A673 (cell line): ENCODE measurements around the gene NCR3LG1. TPM values are rescaled to one million over a fixed set of nuclear protein-coding genes. Genes with fewer than 3 reads are reported as not detected.

ENCODE experiments used
- BruUV-seq: library from RNA; stranded (reverse); fragments of 400-500 nt; replicated peaks from 2 replicates; lab custom pipeline; 2021; lab: Mats Ljungman, UMichigan
- CTCF ChIA-PET: fragments of 300-600 bp; sonication (Branson Sonifier 250); formaldehyde crosslinking; loops from one replicate; lab custom pipeline; 2022; ENCODE audit warnings: antibody characterized with exemption; lab: Charles Lee
- POLR2A ChIA-PET: fragments of 300-600 bp; sonication (Branson Sonifier 250); formaldehyde crosslinking; loops from one replicate; lab custom pipeline; 2022; ENCODE audit warnings: antibody characterized with exemption; ENCODE audit not compliant: low non-redundant PET; lab: Charles Lee
- DNase-seq: peaks from one replicate; pipeline ENCODE4 v3.0.0-alpha.2; 2015; ENCODE audit warnings: low spot score
- H3K27ac ChIP-seq: fragments of 200-600 bp; sonication (generic); 2 replicates; pipeline ENCODE4 v1.5.1; 2016; ENCODE audit warnings: mixed run types, low read depth, mild to moderate bottlenecking, mixed read lengths, antibody characterized with exemption, low read length; ENCODE audit not compliant: poor library complexity, severe bottlenecking
- H3K27me3 ChIP-seq: fragments of 200-600 bp; sonication (generic); replicated peaks from 2 replicates; pipeline ENCODE4 v1.6.1; 2017; ENCODE audit warnings: mixed run types, low read depth, mild to moderate bottlenecking, mixed read lengths, antibody characterized with exemption, low read length; ENCODE audit not compliant: insufficient read depth, poor library complexity
- H3K36me3 ChIP-seq: fragments of 200-600 bp; sonication (generic); 2 replicates; pipeline ENCODE4 v1.6.1; 2016; ENCODE audit warnings: mixed run types, mild to moderate bottlenecking, mixed read lengths, antibody characterized with exemption, low read length; ENCODE audit not compliant: insufficient read depth, poor library complexity, severe bottlenecking
- H3K4me1 ChIP-seq: fragments of 200-600 bp; sonication (generic); 2 replicates; pipeline ENCODE4 v1.6.1; 2017; ENCODE audit warnings: mixed run types, mild to moderate bottlenecking, mixed read lengths, antibody characterized with exemption, low read length; ENCODE audit not compliant: insufficient read depth, poor library complexity, severe bottlenecking
- H3K4me3 ChIP-seq: fragments of 200-600 bp; sonication (generic); 2 replicates; pipeline ENCODE4 v1.5.1; 2016; ENCODE audit warnings: low read depth, mixed run types, mild to moderate bottlenecking, mixed read lengths, low read length; ENCODE audit not compliant: poor library complexity, severe bottlenecking
- H3K9me3 ChIP-seq: fragments of 200-600 bp; sonication (generic); 2 replicates; pipeline ENCODE4 v1.6.1; 2016; ENCODE audit warnings: mixed run types, low read depth, mild to moderate bottlenecking, mixed read lengths, antibody characterized with exemption, low read length; ENCODE audit not compliant: poor library complexity, severe bottlenecking
- EZH2 ChIP-seq: fragments of 200-600 bp; sonication (generic); IDR thresholded peaks from 2 replicates; pipeline ENCODE4 v1.6.1; 2017; ENCODE audit warnings: borderline replicate concordance, low read depth, mild to moderate bottlenecking, mixed read lengths, antibody characterized with exemption, low read length; ENCODE audit not compliant: poor library complexity, severe bottlenecking
- intact Hi-C: fragments of 100-400 bp; cut with micrococcal nuclease; formaldehyde crosslinking; loops from one replicate; pipeline ENCODE4 v1.10.0; 2022; ENCODE audit not compliant: unreplicated experiment
- total RNA-seq: library from RNA; stranded (reverse); gene quantifications from 2 replicates; pipeline ENCODE4 v1.2.3, GENCODE V29; 2021
- TF ChIP-seq, protein P1 (sequence below): fragments of 300-800, 200-600 bp; sonication (generic); conservative IDR thresholded peaks from 2 replicates; pipeline ENCODE4 v1.5.1; 2017; ENCODE audit warnings: low read depth, mild to moderate bottlenecking, antibody characterized with exemption, low read length, moderate library complexity, mixed read lengths

Gene NCR3LG1
- total RNA-seq, 1 experiment from 2014 or later: 5.8 TPM

DNA sequence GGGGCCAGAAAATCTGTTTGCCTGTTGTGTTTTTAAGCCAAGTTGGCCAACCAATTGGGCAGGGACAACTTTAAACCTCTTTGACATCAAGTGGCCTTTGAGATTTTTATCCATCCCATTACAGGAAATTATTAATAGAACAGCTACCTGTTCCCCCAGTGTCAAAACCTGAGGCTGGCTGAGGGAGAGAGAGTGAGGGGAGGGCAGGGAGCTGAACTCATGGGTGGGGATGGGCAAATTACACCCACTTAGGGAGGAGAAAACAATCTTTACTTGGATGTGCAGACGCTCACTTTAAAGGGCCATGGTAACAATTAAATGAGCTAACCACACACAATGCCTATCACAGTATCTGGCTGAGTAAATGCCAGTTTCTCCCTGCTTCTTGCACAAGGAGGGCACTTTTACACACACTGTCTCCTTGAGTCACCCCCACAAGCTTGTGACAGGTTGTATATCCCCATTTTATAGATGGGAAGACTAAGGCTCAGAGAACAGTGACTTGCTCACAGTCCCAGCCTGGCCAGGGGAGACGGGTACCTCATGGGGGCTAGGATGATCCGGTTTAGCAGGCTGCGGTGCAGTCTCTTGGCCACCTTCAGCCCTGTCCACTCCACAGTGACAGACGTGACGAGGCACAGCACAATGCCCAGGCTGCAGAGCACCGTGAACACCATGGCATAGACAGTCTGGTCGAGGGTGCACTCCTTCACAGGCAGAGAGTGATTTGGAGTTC is 54.6 kb downstream of the NCR3LG1 start:
- Histone ChIP-seq H3K4me3 (no peak overlapping the region), H3K27ac (no peak overlapping the region), H3K27me3 (no peaks in the 10 kb centered on the region), H3K36me3 (no peaks in the 10 kb centered on the region), H3K4me1 (no peaks in the 10 kb centered on the region), H3K9me3 (no peaks in the 10 kb centered on the region)
- intact Hi-C loops: no loop called here
- CTCF ChIA-PET: no interaction called here
- POLR2A ChIA-PET: no interaction called here
- BruUV-seq: no TSS peak
- DNase-seq: no peak
- TF ChIP-seq, protein P1, sequence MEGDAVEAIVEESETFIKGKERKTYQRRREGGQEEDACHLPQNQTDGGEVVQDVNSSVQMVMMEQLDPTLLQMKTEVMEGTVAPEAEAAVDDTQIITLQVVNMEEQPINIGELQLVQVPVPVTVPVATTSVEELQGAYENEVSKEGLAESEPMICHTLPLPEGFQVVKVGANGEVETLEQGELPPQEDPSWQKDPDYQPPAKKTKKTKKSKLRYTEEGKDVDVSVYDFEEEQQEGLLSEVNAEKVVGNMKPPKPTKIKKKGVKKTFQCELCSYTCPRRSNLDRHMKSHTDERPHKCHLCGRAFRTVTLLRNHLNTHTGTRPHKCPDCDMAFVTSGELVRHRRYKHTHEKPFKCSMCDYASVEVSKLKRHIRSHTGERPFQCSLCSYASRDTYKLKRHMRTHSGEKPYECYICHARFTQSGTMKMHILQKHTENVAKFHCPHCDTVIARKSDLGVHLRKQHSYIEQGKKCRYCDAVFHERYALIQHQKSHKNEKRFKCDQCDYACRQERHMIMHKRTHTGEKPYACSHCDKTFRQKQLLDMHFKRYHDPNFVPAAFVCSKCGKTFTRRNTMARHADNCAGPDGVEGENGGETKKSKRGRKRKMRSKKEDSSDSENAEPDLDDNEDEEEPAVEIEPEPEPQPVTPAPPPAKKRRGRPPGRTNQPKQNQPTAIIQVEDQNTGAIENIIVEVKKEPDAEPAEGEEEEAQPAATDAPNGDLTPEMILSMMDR: no peak
- no peak for TF ChIP-seq EZH2

DNA sequence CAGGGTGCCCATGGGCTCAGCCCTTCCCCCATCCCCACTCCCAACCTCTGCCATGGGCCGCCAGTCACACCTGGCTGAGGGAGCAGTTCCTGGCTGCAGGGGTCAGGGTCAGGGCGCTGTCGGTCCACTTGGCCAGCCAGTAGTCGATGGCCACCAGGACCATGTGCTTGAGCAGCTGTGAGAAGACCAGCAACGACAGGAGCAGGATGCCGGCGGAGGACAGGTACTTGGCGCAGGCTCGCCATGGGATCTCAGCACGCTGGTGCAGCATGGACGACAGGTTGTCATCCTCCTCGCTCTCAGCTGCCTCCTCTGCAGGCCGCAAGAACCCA is 55.2 kb downstream of the NCR3LG1 start:
- H3K27ac ChIP-seq: no peak overlapping the region
- TF ChIP-seq, protein P1: no peak
- no peak for TF ChIP-seq EZH2
- ChIA-PET POLR2A (no interaction called here), CTCF (no interaction called here)
- no peak overlapping the region for H3K4me3 ChIP-seq
- H3K9me3 ChIP-seq: no peaks in the 10 kb centered on the region
- H3K36me3 ChIP-seq: no peaks in the 10 kb centered on the region
- no peaks in the 10 kb centered on the region for H3K4me1 ChIP-seq
- BruUV-seq: no TSS peak
- intact Hi-C loops: no loop called here
- no peaks in the 10 kb centered on the region for H3K27me3 ChIP-seq
- DNase-seq: no peak

DNA sequence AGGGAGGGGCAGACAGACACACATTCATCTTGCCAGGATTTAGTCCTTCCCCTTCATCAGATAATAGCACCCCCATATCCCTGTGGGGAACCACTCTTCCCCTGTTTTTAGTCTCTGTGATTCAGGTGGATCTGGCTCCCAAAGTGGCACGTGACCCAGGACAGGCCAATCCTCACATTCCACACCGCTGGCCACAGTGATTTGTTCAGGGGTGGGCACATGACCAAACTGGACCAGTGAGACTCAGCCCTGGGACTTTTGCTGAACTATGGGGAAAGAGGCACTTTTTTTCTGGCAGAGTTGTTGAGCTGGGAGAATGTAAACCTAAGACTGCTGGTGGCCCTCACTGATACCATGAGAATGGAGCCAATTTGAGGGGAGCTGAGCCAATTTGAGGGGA is 56.0 kb downstream of the NCR3LG1 start:
- ChIA-PET POLR2A (no interaction called here), CTCF (no interaction called here)
- Histone ChIP-seq H3K27me3 (no peaks in the 10 kb centered on the region), H3K4me1 (no peaks in the 10 kb centered on the region), H3K9me3 (no peaks in the 10 kb centered on the region), H3K4me3 (no peak overlapping the region), H3K36me3 (no peaks in the 10 kb centered on the region), H3K27ac (no peak overlapping the region)
- no TSS peak for BruUV-seq
- TF ChIP-seq EZH2: no peak
- TF ChIP-seq, protein P1: no peak
- intact Hi-C loops: no loop called here
- DNase-seq: no peak
